NCI-H1105 (cell line): Measurements from ENCODE around the gene DUSP28.
"Not testable (repeated sequence)": the region's sequence is repeated elsewhere in the genome, so short reads cannot be mapped to it uniquely, and the experiment has no call there.

Experiments used
- DNase-seq: peaks from one replicate; lab custom pipeline; 2025; lab: John Stamatoyannopoulos, UW

DUSP28 gene

GRCh38 chr2:240560480-240561324, 545 bp downstream of the DUSP28 start:
- peak; percentile 94 for DNase-seq

DNA sequence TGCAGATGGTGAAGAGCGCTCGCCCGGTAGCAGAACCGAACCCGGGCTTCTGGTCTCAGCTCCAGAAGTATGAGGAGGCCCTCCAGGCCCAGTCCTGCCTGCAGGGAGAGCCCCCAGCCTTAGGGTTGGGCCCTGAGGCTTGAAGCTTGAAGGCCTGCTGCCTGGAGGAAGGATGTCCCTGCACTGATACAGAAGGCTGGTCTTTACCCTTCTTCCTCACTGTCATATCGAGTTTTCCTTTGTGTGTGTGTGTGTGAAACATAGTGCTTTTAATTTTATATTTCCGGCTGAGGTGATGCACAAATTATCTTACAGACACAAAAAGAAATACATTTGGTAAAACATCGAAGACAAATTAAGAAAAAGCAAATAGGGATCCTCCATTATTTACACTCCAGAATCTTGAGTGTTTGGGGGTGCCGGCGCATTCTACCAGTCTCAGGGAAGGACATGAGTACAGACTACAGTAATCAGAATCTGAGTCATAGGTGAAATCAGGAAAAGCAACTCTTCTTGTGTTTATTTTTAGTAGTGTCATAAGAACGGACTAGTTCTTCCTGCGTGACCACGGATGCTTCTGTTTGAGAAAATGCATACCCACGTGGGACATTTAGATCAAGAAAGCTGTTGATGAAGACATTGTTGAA, 1.3 kb downstream of the DUSP28 start:
- no peak for DNase-seq

- DNase-seq: not testable (repeated sequence)
These were observed 3.1 kb downstream of the DUSP28 start for GRCh38 chr2:240563231-240563630.

GRCh38 chr2:240563951-240564560, 3.9 kb downstream of the DUSP28 start:
- DNase-seq: no peak

GRCh38 chr2:240564561-240565332, 4.6 kb downstream of the DUSP28 start:
- DNase-seq: no peak

GRCh38 chr2:240565333-240566202, 5.4 kb downstream of the DUSP28 start:
- no peak for DNase-seq

DNA sequence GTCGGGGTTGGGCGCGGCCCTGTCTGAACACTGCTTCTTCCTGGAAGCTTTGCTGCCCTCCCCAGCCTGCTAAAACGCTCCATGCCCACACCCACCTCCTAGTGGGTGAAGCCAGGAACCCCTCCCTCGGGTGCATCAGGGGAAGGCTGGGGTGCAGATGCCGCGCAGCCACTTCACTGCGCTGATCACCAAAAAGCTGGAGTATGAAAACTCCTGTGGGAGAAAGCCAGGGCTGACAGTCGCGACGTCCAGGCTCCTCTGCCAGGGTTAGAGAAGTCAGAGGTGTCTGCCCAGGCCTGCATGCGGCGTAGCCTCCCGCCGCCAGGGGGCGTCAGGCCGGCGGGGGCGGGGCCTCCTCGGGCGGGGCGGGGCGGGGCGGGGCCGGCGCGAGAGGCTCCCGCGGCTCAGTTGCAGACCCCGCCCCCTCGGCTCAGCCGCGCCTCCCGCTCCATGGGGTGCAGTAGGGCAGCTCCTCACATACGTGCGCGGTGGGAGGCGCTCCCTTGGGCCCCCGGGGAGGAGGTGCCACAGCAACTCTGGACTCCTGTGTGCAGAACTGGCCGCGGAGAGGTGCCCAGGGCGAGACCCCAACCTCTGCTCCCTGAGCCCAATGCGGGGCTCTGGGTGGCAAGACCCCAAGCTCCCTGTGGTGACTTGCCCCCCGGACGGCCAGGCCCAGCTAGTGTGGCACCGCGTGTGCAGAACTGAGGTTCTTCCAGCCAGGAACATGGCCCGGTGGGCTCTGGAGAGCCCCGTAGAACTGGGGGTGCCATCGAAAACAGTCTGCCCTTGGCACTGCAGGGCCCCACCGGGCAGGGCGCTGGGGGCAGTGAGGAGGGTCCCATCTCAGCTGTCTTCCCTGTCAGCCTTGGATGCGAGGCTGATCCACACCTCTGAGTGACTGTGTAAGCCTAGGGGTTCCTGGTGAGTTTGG, 6.3 kb downstream of the DUSP28 start:
- DNase-seq: peak; percentile 70

DNA sequence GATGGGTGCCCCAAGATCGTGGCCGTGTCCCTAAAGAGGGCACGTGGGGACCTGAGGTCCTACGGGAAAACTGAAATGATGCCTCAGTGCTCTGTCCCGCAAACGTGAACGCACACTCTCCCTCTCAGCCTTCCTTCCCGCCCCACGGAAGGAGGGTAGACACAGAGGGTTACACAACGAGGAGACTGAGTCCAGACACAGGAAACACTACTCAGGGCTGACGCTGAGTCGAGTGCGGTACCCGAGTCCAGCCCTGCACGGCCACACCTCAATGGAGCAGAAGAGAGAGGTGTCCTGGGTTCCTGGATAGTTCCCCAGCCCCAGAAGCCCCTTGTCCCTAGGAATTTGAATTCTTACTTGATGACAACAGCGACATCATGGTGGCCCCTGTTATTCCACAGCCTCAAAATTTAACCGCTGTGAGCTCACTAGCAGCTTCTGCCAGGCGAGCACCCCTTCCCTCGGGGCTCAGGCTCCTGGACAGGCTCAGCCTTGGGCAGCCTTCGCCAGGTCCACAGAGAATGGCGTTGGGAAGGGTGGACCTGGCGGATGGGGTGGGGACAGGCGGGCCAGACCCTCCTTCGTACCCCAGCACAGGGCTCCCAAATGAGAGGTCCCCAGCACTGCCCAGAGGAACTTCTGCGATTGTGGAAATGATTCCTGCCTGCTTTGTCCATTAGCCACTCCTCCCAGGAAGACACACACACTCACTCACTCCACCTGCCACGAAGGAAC, 7.1 kb downstream of the DUSP28 start:
- DNase-seq: no peak

GRCh38 chr2:240567872-240568677, 7.9 kb downstream of the DUSP28 start, which contains the start of gene RNPEPL1:
Gene RNPEPL1, plus strand, starts transcription at chr2:240568484. Its CDS starts 103 bp downstream, at chr2:240568587.
- peak; percentile 28 for DNase-seq

- DNase-seq: peak; percentile 31
These were observed 8.7 kb downstream of the DUSP28 start for GRCh38 chr2:240568678-240569522.

DNA sequence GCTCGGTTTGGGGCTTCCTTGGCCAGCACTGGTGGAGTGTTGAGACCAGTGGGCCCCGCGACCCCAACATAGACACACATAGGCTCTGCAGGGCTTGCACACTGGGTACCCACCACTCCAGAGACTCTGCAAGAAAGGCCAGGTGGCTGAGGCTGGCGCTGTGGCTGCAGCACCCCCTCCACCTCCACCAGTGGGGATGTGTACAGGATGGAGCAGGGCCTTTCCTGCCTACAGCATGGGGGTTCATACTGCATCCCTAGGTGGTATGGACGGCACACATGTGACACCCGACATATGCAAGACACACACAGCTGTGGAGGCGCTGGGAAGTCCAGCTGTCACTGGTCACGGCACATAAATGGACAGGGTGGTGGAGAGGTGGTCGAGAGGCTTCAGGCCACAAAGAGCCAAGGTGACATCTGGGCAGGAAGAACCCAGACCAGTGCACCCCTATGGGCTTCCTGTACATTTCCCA, 9.4 kb downstream of the DUSP28 start:
- no peak for DNase-seq

- no peak for DNase-seq
These were observed 9.9 kb downstream of the DUSP28 start for GRCh38 chr2:240569998-240570530.

DNA sequence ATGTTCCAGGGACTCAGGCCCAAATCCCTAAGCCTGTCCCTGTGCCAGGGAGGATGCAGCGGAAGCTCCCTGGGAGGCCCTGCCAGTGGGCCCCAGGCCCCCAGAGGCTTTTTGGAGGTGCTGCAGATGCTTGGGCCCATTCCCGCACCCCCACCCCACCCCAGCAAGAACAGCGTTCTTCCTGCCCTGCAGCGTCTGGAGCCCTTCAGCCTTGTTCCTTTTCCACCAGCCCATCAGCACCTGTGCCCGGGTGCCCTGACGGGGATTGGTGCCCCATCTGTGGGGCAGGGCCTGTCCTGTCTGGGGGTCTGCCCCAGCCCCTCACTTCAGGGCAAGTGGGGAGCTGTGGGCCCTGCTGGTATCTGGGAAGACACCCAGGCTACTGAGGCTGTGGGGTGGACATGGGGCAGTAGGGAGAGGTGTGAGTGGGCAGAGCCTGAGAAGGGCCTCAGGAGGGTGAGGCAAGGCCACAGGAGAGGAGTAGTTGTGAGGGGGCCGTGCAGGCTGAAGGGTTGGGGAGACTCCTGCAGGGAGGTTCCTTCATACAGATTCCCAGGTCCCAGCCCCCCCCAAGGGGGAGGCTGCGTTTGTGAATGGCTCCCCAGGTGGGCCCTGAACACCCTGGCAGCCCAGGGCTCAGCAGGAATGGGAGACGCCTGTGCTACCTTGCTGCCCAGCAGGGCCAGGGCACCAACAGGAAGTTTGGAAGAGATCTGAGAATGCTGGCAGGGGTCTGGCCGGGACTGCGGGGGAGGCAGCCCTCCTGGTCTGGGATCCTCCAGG, 10.6 kb downstream of the DUSP28 start:
- no peak for DNase-seq

DNA sequence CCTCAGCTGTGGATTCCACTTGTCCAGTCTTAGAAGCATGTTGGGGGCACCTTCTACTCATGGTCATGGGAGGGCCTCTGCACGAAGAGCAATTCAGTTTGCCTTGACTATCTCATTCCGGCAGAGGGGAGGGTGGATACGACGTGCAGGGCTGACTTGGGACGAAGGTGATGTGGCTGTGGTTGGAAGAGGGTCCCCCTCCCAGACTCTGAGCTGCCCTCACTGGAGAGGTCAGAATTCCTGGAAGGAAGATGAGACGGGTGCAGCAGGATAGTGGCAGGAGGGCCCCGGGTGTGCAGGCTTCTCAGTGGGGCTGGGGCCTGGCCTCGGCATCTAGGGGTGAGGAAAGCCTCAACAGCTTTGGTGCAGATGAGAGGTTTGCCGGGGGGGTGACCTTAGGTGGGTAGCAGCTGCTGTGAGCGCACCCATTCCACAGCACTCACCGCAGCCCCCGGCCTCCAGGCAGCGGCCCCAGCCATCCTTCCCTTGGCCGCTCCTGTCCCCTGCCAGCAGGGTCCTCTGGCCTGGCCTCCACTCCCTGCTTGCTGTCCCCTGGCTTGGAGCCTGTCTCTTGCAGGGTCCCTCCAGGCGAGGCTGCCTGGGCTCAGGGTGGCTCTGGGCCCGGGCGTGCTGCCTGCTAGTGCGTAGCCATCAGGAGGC, 11.3 kb downstream of the DUSP28 start:
- DNase-seq: no peak

- DNase-seq: no peak
These were observed 12.2 kb downstream of the DUSP28 start for GRCh38 chr2:240572141-240573031.
